MCF 10A (cell line): Measurements from ENCODE around the gene CTTNBP2NL. TPM values are rescaled to one million over a fixed set of nuclear protein-coding genes. Genes with fewer than 3 reads are reported as not detected.
"Not testable (repeated sequence)": the region's sequence is repeated elsewhere in the genome, so short reads cannot be mapped to it uniquely, and the experiment has no call there.

Experiments
- BruUV-seq: library from RNA; stranded (reverse); fragments of 400-500 nt; replicated peaks from 2 replicates; lab custom pipeline; 2021; lab: Mats Ljungman, UMichigan
- CTCF ChIA-PET: fragments of 300-600 bp; sonication (Branson Sonifier 250); formaldehyde crosslinking; extraction: SDS; loops from one replicate; lab custom pipeline; 2021; ENCODE audit warnings: antibody characterized with exemption, inconsistent platforms; lab: Yijun Ruan, JAX
- POLR2A ChIA-PET: fragments of 300-600, 350-650 bp; sonication (Branson Sonifier 250); formaldehyde crosslinking; extraction: SDS; loops from one replicate; lab custom pipeline; 2020; ENCODE audit warnings: antibody characterized with exemption, inconsistent platforms; lab: Yijun Ruan, JAX
- DNase-seq: peaks from one replicate; pipeline ENCODE4 v3.0.0-alpha.2; 2018; ENCODE audit not compliant: unreplicated experiment
- H3K27ac Mint-ChIP-seq: one replicate; pipeline ENCODE4 v1.8.0; 2022; ENCODE audit warnings: mild to moderate bottlenecking, low read depth, mixed read lengths; ENCODE audit not compliant: unreplicated experiment
- H3K27me3 Mint-ChIP-seq: one replicate; pipeline ENCODE4 v1.8.0; 2022; ENCODE audit warnings: mixed read lengths; ENCODE audit not compliant: insufficient read depth, unreplicated experiment
- H3K36me3 Mint-ChIP-seq: one replicate; pipeline ENCODE4 v1.8.0; 2022; ENCODE audit warnings: mild to moderate bottlenecking, moderate library complexity, mixed read lengths; ENCODE audit not compliant: insufficient read depth, unreplicated experiment
- H3K4me1 Mint-ChIP-seq: one replicate; pipeline ENCODE4 v1.8.0; 2022; ENCODE audit warnings: mixed read lengths; ENCODE audit not compliant: insufficient read depth, unreplicated experiment
- H3K4me3 Mint-ChIP-seq: one replicate; pipeline ENCODE4 v1.8.0; 2022; ENCODE audit warnings: mild to moderate bottlenecking, moderate library complexity, mixed read lengths; ENCODE audit not compliant: unreplicated experiment
- H3K9me3 Mint-ChIP-seq: one replicate; pipeline ENCODE4 v1.8.0; 2022; ENCODE audit warnings: mixed read lengths; ENCODE audit not compliant: unreplicated experiment
- intact Hi-C: fragments of 100-400 bp; cut with micrococcal nuclease; formaldehyde crosslinking; loops from 2 replicates; pipeline ENCODE4 v1.14.1; 2022
- total RNA-seq: library from RNA; stranded (reverse); gene quantifications from 2 replicates; pipeline ENCODE4 v1.2.3, GENCODE V29; 2022
- TF ChIP-seq, protein P1 (sequence below): fragments of 200-600 bp; IDR thresholded peaks from one replicate; pipeline ENCODE4 v1.8.0; 2022; ENCODE audit warnings: antibody characterized with exemption, mild to moderate bottlenecking; ENCODE audit not compliant: unreplicated experiment

The CTTNBP2NL gene
- total RNA-seq, 1 experiment from 2014 or later: 48.8 TPM

DNA sequence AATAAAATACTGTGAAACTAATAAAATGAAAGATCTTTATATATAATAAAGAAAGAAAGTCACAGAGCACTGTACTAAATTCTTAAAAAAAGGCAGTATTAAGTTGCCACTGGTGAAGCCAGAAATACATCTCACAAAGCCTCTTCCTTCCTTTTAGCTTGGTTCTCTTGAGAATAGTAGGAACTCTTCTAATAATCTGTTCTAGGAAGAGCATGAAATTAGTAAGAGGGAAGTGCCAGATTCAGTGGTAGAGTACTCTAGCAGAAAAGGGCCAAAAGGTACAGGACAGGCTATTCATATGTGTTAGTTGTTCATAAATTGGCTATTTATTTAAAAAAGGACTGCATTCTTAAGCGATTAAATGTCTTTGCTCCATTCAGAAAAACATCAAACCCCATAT lies 33.7 kb downstream of the CTTNBP2NL start:
- TF ChIP-seq, protein P1, sequence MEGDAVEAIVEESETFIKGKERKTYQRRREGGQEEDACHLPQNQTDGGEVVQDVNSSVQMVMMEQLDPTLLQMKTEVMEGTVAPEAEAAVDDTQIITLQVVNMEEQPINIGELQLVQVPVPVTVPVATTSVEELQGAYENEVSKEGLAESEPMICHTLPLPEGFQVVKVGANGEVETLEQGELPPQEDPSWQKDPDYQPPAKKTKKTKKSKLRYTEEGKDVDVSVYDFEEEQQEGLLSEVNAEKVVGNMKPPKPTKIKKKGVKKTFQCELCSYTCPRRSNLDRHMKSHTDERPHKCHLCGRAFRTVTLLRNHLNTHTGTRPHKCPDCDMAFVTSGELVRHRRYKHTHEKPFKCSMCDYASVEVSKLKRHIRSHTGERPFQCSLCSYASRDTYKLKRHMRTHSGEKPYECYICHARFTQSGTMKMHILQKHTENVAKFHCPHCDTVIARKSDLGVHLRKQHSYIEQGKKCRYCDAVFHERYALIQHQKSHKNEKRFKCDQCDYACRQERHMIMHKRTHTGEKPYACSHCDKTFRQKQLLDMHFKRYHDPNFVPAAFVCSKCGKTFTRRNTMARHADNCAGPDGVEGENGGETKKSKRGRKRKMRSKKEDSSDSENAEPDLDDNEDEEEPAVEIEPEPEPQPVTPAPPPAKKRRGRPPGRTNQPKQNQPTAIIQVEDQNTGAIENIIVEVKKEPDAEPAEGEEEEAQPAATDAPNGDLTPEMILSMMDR: no peak
- POLR2A ChIA-PET: interaction anchor here (1.7 kb wide), 1 partner anchor 20 kb away, joined by 3 read pairs; no protein-coding TSS in a partner anchor
- no peak for DNase-seq
- CTCF ChIA-PET: interaction anchor here (0.6 to 2.5 kb wide), 3 partner anchors 9 to 36 kb away, joined by 4 to 8 read pairs (median 4); no protein-coding TSS in a partner anchor
- peaks cover 26% of the 10 kb centered on the region for H3K36me3 Mint-ChIP-seq
- intact Hi-C loops: no loop called here
- no peak overlapping the region for H3K27ac Mint-ChIP-seq
- no peak overlapping the region for H3K4me3 Mint-ChIP-seq
- no peaks in the 10 kb centered on the region for H3K4me1 Mint-ChIP-seq
- H3K9me3 Mint-ChIP-seq: no peaks in the 10 kb centered on the region
- BruUV-seq: no TSS peak
- no peaks in the 10 kb centered on the region for H3K27me3 Mint-ChIP-seq

- Mint-ChIP-seq H3K4me3 (no peak overlapping the region), H3K27me3 (no peaks in the 10 kb centered on the region), H3K4me1 (no peaks in the 10 kb centered on the region), H3K27ac (peak overlapping the region; percentile 75), H3K36me3 (peaks cover 24% of the 10 kb centered on the region), H3K9me3 (no peaks in the 10 kb centered on the region)
- intact Hi-C loops: no loop called here
- no TSS peak for BruUV-seq
- CTCF ChIA-PET: interaction anchor here (1.3 kb wide), 1 partner anchor 34 kb away, joined by 4 read pairs; no protein-coding TSS in a partner anchor
- no peak for DNase-seq
- POLR2A ChIA-PET: interaction anchor here (0.6 to 1.6 kb wide), 3 partner anchors 12 to 274 kb away, joined by 3 to 4 read pairs (median 3); no protein-coding TSS in a partner anchor
- TF ChIP-seq, protein P1: no peak
Measured at GRCh38 chr1:112431038-112431437, 35.0 kb downstream of the CTTNBP2NL start.

DNA sequence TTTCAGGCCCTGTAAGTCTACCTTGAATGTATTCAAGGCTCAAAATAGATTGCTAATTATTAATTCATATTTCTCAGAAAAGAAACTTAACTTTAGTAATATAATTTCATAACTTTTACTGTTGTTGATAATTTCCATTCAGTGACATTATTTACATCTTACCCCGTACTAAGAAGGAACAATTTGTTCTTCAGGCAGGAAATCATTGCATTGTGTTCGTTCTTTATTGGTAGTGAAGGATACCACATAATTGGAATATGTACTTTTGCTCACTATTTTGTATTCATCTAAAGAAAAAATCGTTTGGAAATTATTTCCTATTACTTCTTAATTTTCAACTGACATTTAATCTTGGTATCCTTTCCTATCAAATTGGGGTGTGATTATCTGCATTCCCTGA lies 39.4 kb downstream of the CTTNBP2NL start:
- Mint-ChIP-seq H3K9me3 (no peaks in the 10 kb centered on the region), H3K36me3 (peaks cover 18% of the 10 kb centered on the region), H3K4me3 (no peak overlapping the region), H3K4me1 (peaks cover 7% of the 10 kb centered on the region), H3K27me3 (no peaks in the 10 kb centered on the region), H3K27ac (no peak overlapping the region)
- TF ChIP-seq, protein P1: no peak
- no TSS peak for BruUV-seq
- intact Hi-C loops: no loop called here
- ChIA-PET CTCF (interaction anchor here (0.6 to 0.7 kb wide), 2 partner anchors 11 to 50 kb away, joined by 4 read pairs; no protein-coding TSS in a partner anchor), POLR2A (no interaction called here)
- DNase-seq: no peak

- Mint-ChIP-seq H3K4me3 (no peak overlapping the region), H3K9me3 (no peaks in the 10 kb centered on the region), H3K27me3 (no peaks in the 10 kb centered on the region), H3K36me3 (peaks cover 18% of the 10 kb centered on the region), H3K4me1 (peaks cover 7% of the 10 kb centered on the region), H3K27ac (peak overlapping the region; percentile 40)
- ChIA-PET POLR2A (interaction anchor here (0.7 kb wide), 1 partner anchor 8 kb away, joined by 3 read pairs; no protein-coding TSS in a partner anchor), CTCF (interaction anchor here (0.6 to 1.3 kb wide), 4 partner anchors 30 to 637 kb away, joined by 3 to 9 read pairs (median 3); partner anchors contain the start of gene ST7L)
- TF ChIP-seq, protein P1: no peak
- BruUV-seq: no TSS peak
- intact Hi-C loops: no loop called here
- DNase-seq: no peak
Measured at GRCh38 chr1:112436384-112437156, 40.6 kb downstream of the CTTNBP2NL start.

- H3K4me1 Mint-ChIP-seq, intact Hi-C loops, H3K27me3 Mint-ChIP-seq, H3K9me3 Mint-ChIP-seq, H3K27ac Mint-ChIP-seq, DNase-seq, H3K4me3 Mint-ChIP-seq, BruUV-seq: not testable (repeated sequence)
- POLR2A ChIA-PET: interaction anchor here (0.7 kb wide), 1 partner anchor 43 kb away, joined by 3 read pairs; no protein-coding TSS in a partner anchor
- CTCF ChIA-PET: interaction anchor here (1.6 to 1.9 kb wide), 3 partner anchors 10 to 47 kb away, joined by 8 to 10 read pairs (median 8); no protein-coding TSS in a partner anchor
- peaks cover 25% of the 10 kb centered on the region for H3K36me3 Mint-ChIP-seq
Measured at GRCh38 chr1:112438156-112438555, 42.1 kb downstream of the CTTNBP2NL start.
